ENCODE data around the gene PLEK2.

The PLEK2 gene

DNA sequence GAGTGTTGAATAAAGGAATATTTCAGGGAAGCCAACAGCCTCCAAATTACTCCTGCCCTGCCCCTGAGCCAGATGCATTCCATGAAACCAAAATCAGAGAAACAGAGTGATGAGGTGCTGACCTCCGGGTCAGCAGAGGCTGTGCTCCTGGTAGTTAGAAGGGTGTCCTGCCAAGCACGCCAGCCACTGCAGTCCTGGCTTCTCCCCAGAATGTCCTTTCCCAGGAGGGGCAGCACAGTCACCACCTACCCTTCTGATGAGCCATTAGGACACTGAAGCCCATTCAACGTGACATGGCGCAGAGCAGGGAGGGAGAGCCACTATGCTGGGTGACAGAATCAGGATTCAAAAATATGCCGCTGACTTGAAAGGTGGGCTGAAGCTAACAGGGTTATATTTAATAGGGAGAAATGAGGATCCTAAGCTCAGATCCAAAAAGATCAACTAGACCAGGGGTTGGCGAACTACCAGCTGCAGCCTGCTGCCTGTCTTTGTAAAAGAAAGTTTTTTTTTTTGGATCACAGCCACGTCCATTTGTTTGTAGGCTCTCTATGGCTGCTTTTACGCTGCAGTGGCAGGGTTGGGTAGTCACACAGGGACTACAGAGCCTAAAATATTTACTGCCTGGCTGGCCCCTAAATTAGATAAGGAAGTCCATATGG is 34.5 kb upstream of the PLEK2 start:
- no peak overlapping the region for H3K4me3 ChIP-seq (ENCODE audit: insufficient read depth, low read depth, low read length)
- H3K36me3 ChIP-seq (ENCODE audit: control insufficient read depth, insufficient read depth, low read length), result no peaks in the 10 kb centered on the region
- no peak overlapping the region for H3K27ac ChIP-seq (ENCODE audit: insufficient read depth, low read depth, low read length, poor library complexity, severe bottlenecking)
- H3K27me3 ChIP-seq (ENCODE audit: control insufficient read depth, insufficient read depth, low read length, poor library complexity, severe bottlenecking), result no peaks in the 10 kb centered on the region
- 89 to 92% methylated on average over 8 of the region's 8 CpGs for WGBS, 2 experiments
- H3K4me1 ChIP-seq (ENCODE audit: control insufficient read depth, insufficient read depth, low read length), result no peaks in the 10 kb centered on the region
- H3K9me3 ChIP-seq (ENCODE audit: control insufficient read depth, low read length), result no peaks in the 10 kb centered on the region

DNA sequence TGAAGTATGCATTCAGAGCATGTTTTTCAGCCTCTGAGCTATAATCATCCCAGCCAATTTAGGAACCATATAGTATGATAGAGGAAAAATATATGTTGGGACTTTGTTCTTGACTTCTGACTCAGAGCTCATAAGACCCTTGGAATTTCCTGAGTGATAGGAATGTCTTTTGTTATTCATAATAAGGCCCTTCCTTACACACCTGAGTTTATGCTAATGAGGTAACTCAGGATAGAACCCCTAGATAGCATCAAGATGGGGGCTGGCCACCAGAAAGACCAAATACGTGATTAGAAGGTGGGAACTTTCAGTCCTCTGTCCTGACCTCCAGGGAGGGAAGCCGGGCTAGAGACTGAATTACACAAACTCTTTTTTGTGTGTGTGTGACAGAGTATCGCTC is 32.4 kb upstream of the PLEK2 start:
- Histone ChIP-seq H3K4me3 (ENCODE audit: insufficient read depth, low read depth, low read length) (no peak overlapping the region), H3K4me1 (ENCODE audit: control insufficient read depth, insufficient read depth, low read length) (no peaks in the 10 kb centered on the region), H3K36me3 (ENCODE audit: control insufficient read depth, insufficient read depth, low read length) (no peaks in the 10 kb centered on the region), H3K27me3 (ENCODE audit: control insufficient read depth, insufficient read depth, low read length, poor library complexity, severe bottlenecking) (no peaks in the 10 kb centered on the region), H3K9me3 (ENCODE audit: control insufficient read depth, low read length) (no peaks in the 10 kb centered on the region), H3K27ac (ENCODE audit: insufficient read depth, low read depth, low read length, poor library complexity, severe bottlenecking) (no peak overlapping the region)
- WGBS, 2 experiments, result 75 to 78% methylated on average over 3 of the region's 3 CpGs

DNA sequence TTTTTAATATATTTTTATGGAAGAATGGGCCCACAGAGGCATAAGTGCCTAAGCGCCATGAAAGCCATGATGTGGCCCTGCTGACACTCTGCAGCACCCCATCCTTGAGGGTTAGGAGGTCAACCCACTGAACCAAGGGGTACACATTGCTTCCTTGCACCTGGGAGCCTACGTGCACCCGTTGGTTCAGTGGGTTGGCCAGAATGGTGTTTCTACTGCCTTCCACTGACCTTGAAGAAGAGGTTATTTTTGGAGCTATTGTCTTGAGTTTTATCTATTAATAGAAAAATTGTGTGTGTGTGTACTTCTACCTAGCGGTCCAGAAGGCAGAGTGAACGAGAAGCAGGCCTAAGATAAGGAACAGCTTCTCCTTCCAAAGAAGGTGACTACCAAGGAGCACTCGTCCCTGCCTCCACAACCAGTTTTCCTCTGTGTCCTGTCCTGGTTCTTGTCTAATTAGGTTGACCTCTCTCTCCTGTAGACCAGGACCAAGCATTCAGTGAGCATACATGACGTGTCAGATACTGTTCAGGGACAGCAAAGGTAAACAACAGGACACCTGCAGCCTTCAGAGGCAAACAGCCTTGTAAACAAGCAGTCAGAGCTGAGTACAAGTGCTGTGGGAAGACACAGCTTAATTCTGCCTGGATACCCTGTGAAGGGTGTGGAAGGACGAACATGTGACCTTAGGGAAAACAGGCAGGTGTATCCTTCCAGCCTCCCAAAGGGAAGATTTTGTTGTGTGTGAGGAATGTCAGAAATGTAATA is 30.4 kb upstream of the PLEK2 start:
- Histone ChIP-seq H3K9me3 (ENCODE audit: control insufficient read depth, low read length) (no peaks in the 10 kb centered on the region), H3K27me3 (ENCODE audit: control insufficient read depth, insufficient read depth, low read length, poor library complexity, severe bottlenecking) (no peaks in the 10 kb centered on the region), H3K36me3 (ENCODE audit: control insufficient read depth, insufficient read depth, low read length) (no peaks in the 10 kb centered on the region), H3K4me1 (ENCODE audit: control insufficient read depth, insufficient read depth, low read length) (no peaks in the 10 kb centered on the region), H3K4me3 (ENCODE audit: insufficient read depth, low read depth, low read length) (no peak overlapping the region), H3K27ac (ENCODE audit: insufficient read depth, low read depth, low read length, poor library complexity, severe bottlenecking) (no peak overlapping the region)
- WGBS, 2 experiments, result 91 to 93% methylated on average over 8 of the region's 8 CpGs

DNA sequence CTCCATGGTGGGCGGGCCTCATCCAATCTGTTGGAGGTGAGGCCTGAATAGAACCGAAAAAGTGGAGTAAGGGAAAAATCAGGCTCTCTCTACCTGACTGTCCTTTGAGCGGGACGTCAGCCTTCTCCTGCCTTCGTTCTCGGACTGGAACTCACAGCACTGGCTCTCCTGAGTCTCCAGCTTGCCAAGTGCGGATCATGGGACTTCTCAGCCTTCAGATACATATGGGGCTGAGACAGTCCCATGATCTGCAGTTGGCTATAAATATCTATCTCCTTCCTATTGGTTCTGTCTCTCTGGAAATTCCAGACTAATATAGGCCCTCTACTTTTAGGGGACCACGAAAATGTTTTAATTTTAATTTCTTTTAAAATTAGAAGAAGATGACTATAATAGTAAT is 29.7 kb upstream of the PLEK2 start:
- WGBS, 2 experiments, result 92 to 94% methylated on average over 7 of the region's 8 CpGs

DNA sequence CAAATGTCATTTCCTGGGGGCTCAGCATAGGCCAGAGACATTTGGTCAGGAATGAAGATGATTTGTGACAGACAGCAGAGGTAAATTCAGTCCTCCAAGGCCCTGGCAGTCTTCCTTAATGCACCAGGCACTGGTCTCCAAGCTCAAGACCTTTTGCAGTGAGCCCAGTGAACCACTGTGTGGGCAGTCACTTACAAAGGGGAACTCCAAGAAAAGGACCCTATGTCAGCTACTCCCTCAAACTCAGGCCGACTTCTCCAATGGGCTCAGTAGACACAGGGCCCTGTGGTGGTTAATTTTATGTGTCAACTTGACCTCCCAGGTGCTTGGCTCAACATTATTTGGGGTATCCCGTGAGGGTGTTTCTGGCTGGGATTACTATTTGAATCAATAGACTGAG is 29.3 kb upstream of the PLEK2 start:
- H3K9me3 ChIP-seq (ENCODE audit: control insufficient read depth, low read length), result no peaks in the 10 kb centered on the region
- WGBS, 2 experiments, result 88 to 91% methylated on average over 2 of the region's 2 CpGs
- H3K4me3 ChIP-seq (ENCODE audit: insufficient read depth, low read depth, low read length), result no peak overlapping the region
- H3K36me3 ChIP-seq (ENCODE audit: control insufficient read depth, insufficient read depth, low read length), result no peaks in the 10 kb centered on the region
- no peaks in the 10 kb centered on the region for H3K27me3 ChIP-seq (ENCODE audit: control insufficient read depth, insufficient read depth, low read length, poor library complexity, severe bottlenecking)
- H3K4me1 ChIP-seq (ENCODE audit: control insufficient read depth, insufficient read depth, low read length), result no peaks in the 10 kb centered on the region
- H3K27ac ChIP-seq (ENCODE audit: insufficient read depth, low read depth, low read length, poor library complexity, severe bottlenecking), result no peak overlapping the region

More for the DNA sequence above, 29.7 kb upstream of the PLEK2 start:
- Histone ChIP-seq H3K27me3 (ENCODE audit: control insufficient read depth, insufficient read depth, low read length, poor library complexity, severe bottlenecking) (no peaks in the 10 kb centered on the region), H3K4me3 (ENCODE audit: insufficient read depth, low read depth, low read length) (no peak overlapping the region), H3K27ac (ENCODE audit: insufficient read depth, low read depth, low read length, poor library complexity, severe bottlenecking) (no peak overlapping the region), H3K9me3 (ENCODE audit: control insufficient read depth, low read length) (no peaks in the 10 kb centered on the region), H3K4me1 (ENCODE audit: control insufficient read depth, insufficient read depth, low read length) (no peaks in the 10 kb centered on the region), H3K36me3 (ENCODE audit: control insufficient read depth, insufficient read depth, low read length) (no peaks in the 10 kb centered on the region)

DNA sequence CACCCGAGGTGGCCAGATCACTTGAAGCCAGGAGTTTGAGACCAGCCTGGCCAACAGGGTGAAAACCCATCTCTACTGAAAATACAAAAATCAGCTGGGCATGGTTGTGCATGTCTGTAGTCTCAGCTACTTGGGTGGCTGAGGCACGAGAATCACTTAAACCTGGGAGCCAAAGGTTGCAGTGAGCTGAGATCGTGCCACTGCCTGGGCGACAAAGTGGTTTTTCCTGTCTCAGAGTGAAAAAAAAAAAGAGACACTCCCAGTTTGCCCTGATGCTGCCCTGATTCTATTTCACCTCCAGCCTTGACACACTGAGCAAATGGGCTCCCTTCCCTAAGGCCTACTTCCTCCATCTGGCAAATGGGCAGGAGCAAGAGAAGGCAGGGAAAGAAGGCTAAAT is 28.5 kb upstream of the PLEK2 start:
- no peak overlapping the region for H3K27ac ChIP-seq (ENCODE audit: insufficient read depth, low read depth, low read length, poor library complexity, severe bottlenecking)
- H3K9me3 ChIP-seq (ENCODE audit: control insufficient read depth, low read length), result no peaks in the 10 kb centered on the region
- H3K4me1 ChIP-seq (ENCODE audit: control insufficient read depth, insufficient read depth, low read length), result no peaks in the 10 kb centered on the region
- no peak overlapping the region for H3K4me3 ChIP-seq (ENCODE audit: insufficient read depth, low read depth, low read length)
- H3K36me3 ChIP-seq (ENCODE audit: control insufficient read depth, insufficient read depth, low read length), result no peaks in the 10 kb centered on the region
- H3K27me3 ChIP-seq (ENCODE audit: control insufficient read depth, insufficient read depth, low read length, poor library complexity, severe bottlenecking), result no peaks in the 10 kb centered on the region
- WGBS, 2 experiments, result 88 to 90% methylated on average over 4 of the region's 4 CpGs

DNA sequence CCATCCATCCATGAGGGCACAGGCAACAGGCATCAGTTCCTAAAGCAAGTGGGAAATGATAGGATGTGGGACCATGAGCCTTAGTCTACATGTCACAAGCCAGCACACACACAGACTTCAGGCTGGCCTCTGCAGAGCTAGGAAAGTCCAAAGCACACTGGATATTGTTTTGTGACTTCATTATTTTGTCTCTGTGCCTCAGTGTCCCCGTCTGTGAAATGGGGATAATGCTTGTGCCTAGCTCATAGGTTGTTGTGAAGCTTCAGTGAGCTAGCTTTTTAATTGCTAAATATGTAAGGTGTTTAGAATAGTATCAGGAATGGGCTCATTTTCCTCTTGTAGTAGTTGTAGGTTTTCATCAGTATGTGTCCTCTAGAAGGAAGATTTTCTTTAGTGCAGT is 27.0 kb upstream of the PLEK2 start:
- Histone ChIP-seq H3K27me3 (ENCODE audit: control insufficient read depth, insufficient read depth, low read length, poor library complexity, severe bottlenecking) (no peaks in the 10 kb centered on the region), H3K9me3 (ENCODE audit: control insufficient read depth, low read length) (no peaks in the 10 kb centered on the region), H3K4me3 (ENCODE audit: insufficient read depth, low read depth, low read length) (no peak overlapping the region), H3K36me3 (ENCODE audit: control insufficient read depth, insufficient read depth, low read length) (no peaks in the 10 kb centered on the region), H3K4me1 (ENCODE audit: control insufficient read depth, insufficient read depth, low read length) (no peaks in the 10 kb centered on the region), H3K27ac (ENCODE audit: insufficient read depth, low read depth, low read length, poor library complexity, severe bottlenecking) (no peak overlapping the region)
- 82 to 87% methylated on average over 1 of the region's 1 CpG for WGBS, 2 experiments

DNA sequence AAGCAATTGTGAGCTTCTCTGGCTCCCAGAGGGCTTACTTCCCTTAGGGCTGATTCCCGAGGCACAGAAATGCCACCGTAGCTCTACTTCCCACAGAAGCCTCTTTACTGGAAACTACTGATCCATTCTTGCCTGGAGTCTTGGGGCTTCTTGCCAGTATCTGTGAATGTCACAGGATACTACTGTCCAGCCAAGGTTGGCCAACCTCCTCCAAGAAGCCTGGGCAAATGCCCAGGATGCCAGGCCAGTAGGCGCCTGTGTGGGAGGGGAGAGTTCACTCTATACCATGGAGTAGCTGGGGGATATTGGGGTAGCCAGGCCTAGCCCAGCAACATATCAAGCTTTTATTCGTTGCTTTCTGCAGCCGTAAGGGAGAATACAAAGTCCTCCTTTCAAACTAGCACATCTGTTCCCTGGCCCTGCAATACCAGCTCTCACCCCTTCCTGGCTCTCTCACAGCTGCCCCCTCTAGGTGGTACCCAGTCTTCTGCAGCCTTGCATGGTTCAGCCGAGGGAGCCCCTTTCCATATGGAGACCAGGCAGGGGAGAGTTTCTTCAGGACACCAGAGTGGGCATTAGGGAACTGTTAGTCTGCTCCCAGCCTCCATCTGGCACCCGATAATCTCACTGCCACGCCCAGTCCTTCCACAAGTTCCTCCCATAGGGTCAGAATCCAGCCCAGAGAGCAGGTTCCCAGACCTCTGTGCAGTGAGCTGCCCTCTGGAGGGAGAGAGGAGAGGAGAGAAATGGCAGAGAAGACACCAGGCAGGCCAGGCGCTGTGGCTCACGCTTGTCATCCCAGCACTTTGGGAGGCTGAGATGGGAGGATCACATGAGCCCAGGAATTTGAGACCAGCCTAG is 24.3 kb upstream of the PLEK2 start:
- WGBS, 2 experiments, result 87 to 91% methylated on average over 10 of the region's 10 CpGs
- H3K36me3 ChIP-seq (ENCODE audit: control insufficient read depth, insufficient read depth, low read length), result no peaks in the 10 kb centered on the region
- H3K27ac ChIP-seq (ENCODE audit: insufficient read depth, low read depth, low read length, poor library complexity, severe bottlenecking), result no peak overlapping the region
- H3K4me3 ChIP-seq (ENCODE audit: insufficient read depth, low read depth, low read length), result no peak overlapping the region
- H3K27me3 ChIP-seq (ENCODE audit: control insufficient read depth, insufficient read depth, low read length, poor library complexity, severe bottlenecking), result no peaks in the 10 kb centered on the region
- H3K4me1 ChIP-seq (ENCODE audit: control insufficient read depth, insufficient read depth, low read length), result no peaks in the 10 kb centered on the region
- H3K9me3 ChIP-seq (ENCODE audit: control insufficient read depth, low read length), result no peaks in the 10 kb centered on the region

DNA sequence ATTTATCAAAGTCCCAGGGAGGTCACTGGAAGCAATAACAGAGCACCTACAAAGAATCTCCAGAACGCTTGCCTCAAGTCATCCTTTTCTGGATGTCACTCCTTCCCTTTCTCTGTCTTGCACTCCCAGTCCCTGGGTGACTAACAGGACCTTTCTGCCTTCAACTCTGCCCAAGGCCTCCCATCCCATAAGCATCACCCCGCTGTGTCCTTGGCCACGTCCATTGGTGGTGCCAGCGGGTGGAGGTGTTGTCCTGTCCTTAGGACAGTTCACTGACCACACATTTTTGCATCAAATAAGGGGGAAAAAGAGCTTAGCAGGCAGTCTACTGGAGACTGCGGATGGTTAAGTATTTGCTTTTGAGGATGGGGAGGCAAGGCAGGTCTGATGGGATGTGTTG is 23.6 kb upstream of the PLEK2 start:
- H3K27me3 ChIP-seq (ENCODE audit: control insufficient read depth, insufficient read depth, low read length, poor library complexity, severe bottlenecking), result no peaks in the 10 kb centered on the region
- 93 to 95% methylated on average over 5 of the region's 5 CpGs for WGBS, 2 experiments

DNA sequence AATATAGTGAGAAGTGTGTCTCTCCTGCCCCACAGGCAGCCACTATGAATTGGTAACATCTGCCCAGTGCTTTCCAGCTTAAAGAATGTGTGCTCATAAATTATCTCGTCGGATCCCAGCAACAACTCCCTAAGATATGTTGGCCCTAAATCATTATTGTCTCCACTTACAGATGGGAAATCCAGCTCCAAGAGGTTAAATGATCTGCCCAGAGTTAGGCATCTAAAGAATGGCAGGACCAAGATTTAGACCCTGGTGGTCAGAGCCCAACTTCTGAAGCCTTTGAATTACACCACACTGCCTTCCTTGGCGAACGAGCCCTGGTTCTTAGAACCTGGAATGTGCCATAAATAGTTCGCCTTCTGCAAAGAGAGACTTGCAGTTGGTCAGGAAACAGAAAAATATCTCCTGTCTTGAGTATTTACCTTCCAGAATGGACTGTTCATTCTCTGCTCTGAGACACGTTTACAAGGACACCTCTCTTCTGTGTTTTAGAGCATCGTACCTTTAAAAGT is 20.1 kb upstream of the PLEK2 start:
- 90 to 91% methylated on average over 7 of the region's 7 CpGs for WGBS, 2 experiments
- Histone ChIP-seq H3K27me3 (ENCODE audit: control insufficient read depth, insufficient read depth, low read length, poor library complexity, severe bottlenecking) (no peaks in the 10 kb centered on the region), H3K36me3 (ENCODE audit: control insufficient read depth, insufficient read depth, low read length) (no peaks in the 10 kb centered on the region), H3K9me3 (ENCODE audit: control insufficient read depth, low read length) (no peaks in the 10 kb centered on the region), H3K4me3 (ENCODE audit: insufficient read depth, low read depth, low read length) (no peak overlapping the region), H3K27ac (ENCODE audit: insufficient read depth, low read depth, low read length, poor library complexity, severe bottlenecking) (no peak overlapping the region), H3K4me1 (ENCODE audit: control insufficient read depth, insufficient read depth, low read length) (no peaks in the 10 kb centered on the region)

More for the DNA sequence above, 23.6 kb upstream of the PLEK2 start:
- no peak overlapping the region for H3K27ac ChIP-seq (ENCODE audit: insufficient read depth, low read depth, low read length, poor library complexity, severe bottlenecking)
- no peaks in the 10 kb centered on the region for H3K4me1 ChIP-seq (ENCODE audit: control insufficient read depth, insufficient read depth, low read length)
- no peaks in the 10 kb centered on the region for H3K9me3 ChIP-seq (ENCODE audit: control insufficient read depth, low read length)
- H3K4me3 ChIP-seq (ENCODE audit: insufficient read depth, low read depth, low read length), result no peak overlapping the region
- H3K36me3 ChIP-seq (ENCODE audit: control insufficient read depth, insufficient read depth, low read length), result no peaks in the 10 kb centered on the region

All from ectodermal cell (in vitro differentiated cells).